H1 (cell line): ENCODE results near the gene ACP6. TPM values are rescaled to one million over a fixed set of nuclear protein-coding genes. Genes with fewer than 3 reads are reported as not detected.

Source experiments
- CTCF ChIA-PET: fragments of 300-600 bp; sonication (Branson Sonifier 250); formaldehyde crosslinking; loops from one replicate; lab custom pipeline; 2021; ENCODE audit not compliant: partially characterized antibody; lab: Charles Lee
- POLR2A ChIA-PET: fragments of 300-600 bp; sonication (Branson Sonifier 250); formaldehyde crosslinking; loops from one replicate; lab custom pipeline; 2021; ENCODE audit warnings: inconsistent platforms; ENCODE audit not compliant: partially characterized antibody; lab: Charles Lee
- DNase-seq, 2 experiments: peaks; one replicate each; pipeline versions ENCODE4 v3.0.0 to v3.0.0-alpha.2; 2010 to 2022; ENCODE audit warnings: low spot score in 2 of 2, low read depth in 1 of 2, mixed read lengths in 1 of 2
- FAIRE-seq: peaks from 2 replicates; lab custom pipeline; 2011; peaks lifted over from hg19 to GRCh38; lab: Jason Lieb, UNC
- H2AFZ ChIP-seq: 2 replicates; pipeline ENCODE4 v1.8.1; 2012; ENCODE audit warnings: low read length, inconsistent platforms
- H2AK5ac ChIP-seq: 2 replicates; pipeline ENCODE4 v1.6.1; 2013; ENCODE audit warnings: low read depth, low read length
- H2BK120ac ChIP-seq: replicated peaks from 2 replicates; pipeline ENCODE3; 2013; ENCODE audit warnings: low read depth, low read length, inconsistent platforms
- H2BK12ac ChIP-seq: 2 replicates; pipeline ENCODE4 v1.6.1; 2013; ENCODE audit warnings: low read depth, low read length
- H2BK15ac ChIP-seq: 2 replicates; pipeline ENCODE4 v1.6.1; 2013; ENCODE audit warnings: low read length
- H2BK20ac ChIP-seq: 2 replicates; pipeline ENCODE4 v1.6.1; 2013; ENCODE audit warnings: low read length
- H2BK5ac ChIP-seq: 2 replicates; pipeline ENCODE4 v1.6.1; 2013; ENCODE audit warnings: low read depth, low read length
- H3K14ac ChIP-seq: 2 replicates; pipeline ENCODE4 v1.6.1; 2013; ENCODE audit warnings: inconsistent platforms; ENCODE audit not compliant: insufficient read length
- H3K18ac ChIP-seq: 2 replicates; pipeline ENCODE4 v1.6.1; 2013; ENCODE audit warnings: low read length; ENCODE audit errors: extremely low read depth
- H3K23ac ChIP-seq: 2 replicates; pipeline ENCODE4 v1.6.1; 2013; ENCODE audit warnings: inconsistent platforms; ENCODE audit not compliant: insufficient read length
- H3K23me2 ChIP-seq: 2 replicates; pipeline ENCODE4 v1.6.1; 2013; ENCODE audit warnings: low read depth, low read length
- H3K27ac ChIP-seq: 2 replicates; pipeline ENCODE4 v1.6.1; 2011; ENCODE audit warnings: low read depth, low read length, inconsistent platforms
- H3K27me3 ChIP-seq, 4 experiments: replicated peaks in 1 of 4; 1 replicate in 1 of 4; 2 replicates in 3 of 4; pipeline versions ENCODE4 v1.6.1 to v1.8.1; 2011 to 2013; ENCODE audit warnings: low read length in 3 of 4, mild to moderate bottlenecking in 3 of 4, inconsistent platforms in 2 of 4, mixed read lengths in 2 of 4, moderate library complexity in 1 of 4; ENCODE audit not compliant: control insufficient read depth in 3 of 4, insufficient read depth in 3 of 4; ENCODE audit errors: extremely low read depth in 1 of 4
- H3K36me3 ChIP-seq, 4 experiments: 2 replicates each; pipeline versions ENCODE4 v1.6.1 to v1.8.1; 2011 to 2013; ENCODE audit warnings: mild to moderate bottlenecking in 4 of 4, low read length in 3 of 4, moderate library complexity in 2 of 4, control low read depth in 1 of 4, inconsistent platforms in 1 of 4; ENCODE audit not compliant: insufficient read depth in 4 of 4, control insufficient read depth in 2 of 4
- H3K4ac ChIP-seq: replicated peaks from 2 replicates; pipeline ENCODE3; 2013; ENCODE audit warnings: low read length, low read depth, mixed read lengths, inconsistent platforms; ENCODE audit not compliant: insufficient read length
- H3K4me1 ChIP-seq, 4 experiments: replicated peaks in 1 of 4; 1 replicate in 1 of 4; 2 replicates in 3 of 4; pipeline versions ENCODE4 v1.6.1 to v1.8.1; 2011 to 2013; ENCODE audit warnings: low read length in 3 of 4, inconsistent platforms in 2 of 4, mixed read lengths in 1 of 4; ENCODE audit not compliant: insufficient read depth in 4 of 4, control insufficient read depth in 3 of 4
- H3K4me2 ChIP-seq, 2 experiments: 2 replicates each; pipeline versions ENCODE4 v1.6.1 to v1.8.1; 2011 to 2013; ENCODE audit warnings: low read depth in 2 of 2, low read length in 2 of 2, control low read depth in 1 of 2, inconsistent platforms in 1 of 2, mild to moderate bottlenecking in 1 of 2; ENCODE audit not compliant: insufficient read depth in 1 of 2
- H3K4me3 ChIP-seq, 4 experiments: fragments of 200-600, 300-600 bp in 1 of 4; sonication (generic), shearing (Covaris generic), sonication (Bioruptor Twin) in 1 of 4; 2 replicates each; pipeline versions ENCODE4 v1.5.1 to v1.8.1; 2011 to 2016; ENCODE audit warnings: low read length in 4 of 4, low read depth in 3 of 4, control low read depth in 2 of 4, inconsistent platforms in 2 of 4, mild to moderate bottlenecking in 2 of 4, mixed read lengths in 1 of 4, moderate library complexity in 1 of 4; ENCODE audit not compliant: insufficient read depth in 2 of 4; ENCODE audit errors: extremely low read depth in 1 of 4
- H3K56ac ChIP-seq: replicated peaks from 2 replicates; pipeline ENCODE3; 2013; ENCODE audit warnings: low read depth, mild to moderate bottlenecking, mixed read lengths, low read length, inconsistent platforms; ENCODE audit not compliant: insufficient read length
- H3K79me1 ChIP-seq: 2 replicates; pipeline ENCODE4 v1.6.1; 2013; ENCODE audit warnings: low read depth, low read length, control low read depth
- H3K79me2 ChIP-seq, 2 experiments: 2 replicates each; pipeline versions ENCODE4 v1.6.1 to v1.8.1; 2012 to 2013; ENCODE audit warnings: low read length in 2 of 2, mild to moderate bottlenecking in 2 of 2, inconsistent platforms in 1 of 2; ENCODE audit not compliant: insufficient read depth in 2 of 2, control insufficient read depth in 1 of 2
- H3K9ac ChIP-seq, 4 experiments: replicated peaks in 1 of 4; 1 replicate in 1 of 4; 2 replicates in 3 of 4; pipeline versions ENCODE4 v1.6.1 to v1.8.1; 2011 to 2013; ENCODE audit warnings: low read depth in 3 of 4, low read length in 3 of 4, control low read depth in 2 of 4, mild to moderate bottlenecking in 2 of 4, moderate library complexity in 2 of 4, inconsistent platforms in 1 of 4; ENCODE audit errors: extremely low read depth in 1 of 4
- H3K9me3 ChIP-seq, 2 experiments: 2 replicates each; pipeline versions ENCODE4 v1.6.1 to v1.8.1; 2012 to 2013; ENCODE audit warnings: mild to moderate bottlenecking in 2 of 2, moderate library complexity in 2 of 2, control low read depth in 1 of 2, inconsistent platforms in 1 of 2, low read depth in 1 of 2, low read length in 1 of 2, mixed read lengths in 1 of 2; ENCODE audit not compliant: insufficient read depth in 2 of 2
- H4K20me1 ChIP-seq, 2 experiments: replicated peaks in 1 of 2; 2 replicates each; pipeline versions ENCODE3 to v1.8.1; 2011 to 2013; ENCODE audit warnings: inconsistent platforms in 2 of 2, low read length in 2 of 2, mild to moderate bottlenecking in 1 of 2; ENCODE audit not compliant: insufficient read depth in 2 of 2, control insufficient read depth in 1 of 2
- H4K5ac ChIP-seq: 2 replicates; pipeline ENCODE4 v1.6.1; 2013; ENCODE audit warnings: low read length, low read depth, mixed read lengths, inconsistent platforms; ENCODE audit not compliant: insufficient read length
- H4K8ac ChIP-seq: 2 replicates; pipeline ENCODE4 v1.8.0; 2013; ENCODE audit warnings: mild to moderate bottlenecking, moderate library complexity, low read length, inconsistent platforms; ENCODE audit not compliant: insufficient read depth; ENCODE audit errors: extremely low read depth
- H4K91ac ChIP-seq: replicated peaks from 2 replicates; pipeline ENCODE3; 2013; ENCODE audit warnings: low read length, mixed read lengths, inconsistent platforms; ENCODE audit not compliant: insufficient read length
- ASH2L ChIP-seq: fragments of 200-600, 300-600 bp; sonication (generic); IDR thresholded peaks from one replicate; pipeline ENCODE4 v1.7.1; 2017; ENCODE audit warnings: low read length
- CHD2 ChIP-seq: IDR thresholded peaks from 2 replicates; pipeline ENCODE4 v1.6.1; 2012; ENCODE audit warnings: low read length, improper control_type of control experiment
- E2F6 ChIP-seq: IDR thresholded peaks from 2 replicates; pipeline ENCODE4 v1.6.1; 2012; ENCODE audit warnings: inconsistent platforms
- FOSL1 ChIP-seq: IDR thresholded peaks from 2 replicates; pipeline ENCODE4 v1.6.1; 2011; ENCODE audit warnings: mild to moderate bottlenecking, low read depth, low read length, moderate library complexity; ENCODE audit not compliant: insufficient read depth
- GABPA ChIP-seq: IDR thresholded peaks from 2 replicates; pipeline ENCODE4 v1.6.1; 2011; ENCODE audit warnings: mild to moderate bottlenecking, low read length, moderate library complexity, borderline replicate concordance; ENCODE audit not compliant: insufficient read depth
- KDM1A ChIP-seq: fragments of 200-600, 300-600 bp; sonication (generic); IDR thresholded peaks from 2 replicates; pipeline ENCODE4 v1.7.1; 2016; ENCODE audit warnings: mild to moderate bottlenecking, low read length, borderline replicate concordance
- POLR2A ChIP-seq, 2 experiments: IDR thresholded peaks; 1 replicate in 1 of 2; 2 replicates in 1 of 2; pipeline ENCODE4 v1.6.1; 2011; ENCODE audit warnings: low read depth in 2 of 2, low read length in 2 of 2, mild to moderate bottlenecking in 2 of 2; ENCODE audit errors: control extremely low read depth in 1 of 2
- RBBP5 ChIP-seq: IDR thresholded peaks from 2 replicates; pipeline ENCODE4 v1.7.1; 2012; ENCODE audit warnings: low read depth, mild to moderate bottlenecking, inconsistent platforms, low read length, moderate library complexity, borderline replicate concordance
- SP2 ChIP-seq: IDR thresholded peaks from 2 replicates; pipeline ENCODE4 v1.6.1; 2012; ENCODE audit warnings: mild to moderate bottlenecking, low read length, inconsistent platforms
- TCF12 ChIP-seq: IDR thresholded peaks from 2 replicates; pipeline ENCODE4 v1.6.1; 2011; ENCODE audit warnings: low read depth, mild to moderate bottlenecking, low read length
- WGBS, 2 experiments: shearing (Covaris generic) in 1 of 2; methylation state at CpG; one replicate each; pipeline versions ENCODE4 v1.1.6 to v1.1.7; 2013 to 2015; ENCODE audit warnings: low lambda C conversion rate in 2 of 2, mixed read lengths in 2 of 2, inconsistent platforms in 1 of 2, low coverage in 1 of 2, missing lambda C conversion rate in 1 of 2; ENCODE audit not compliant: insufficient replicate concordance in 2 of 2, insufficient coverage in 1 of 2, insufficient read length in 1 of 2; ENCODE audit errors: extremely low coverage in 1 of 2, missing lambda C conversion rate in 1 of 2; 5-methylcytosine and 5-hydroxymethylcytosine counted together
- polyA plus RNA-seq, 7 experiments: library from polyadenylated mRNA; depleted of rRNA in 3 of 7; stranded (reverse) in 5 of 7; unstranded in 2 of 7; fragments of >200 nt in 5 of 7; fragments of 200-250 nt in 2 of 7; gene quantifications; 1 replicate in 5 of 7; 2 replicates in 1 of 7; 4 replicates in 1 of 7; pipeline versions ENCODE4 v1.2.1 to v1.2.3, GENCODE V29; 2011 to 2013; ENCODE audit warnings: missing spikeins in 2 of 7, mixed read lengths in 2 of 7
- total RNA-seq: library from RNA; stranded (reverse); fragmentation: NEBNext Ultra II Directional; extraction: Animal tissue kit (Norgen Biotek cat#: 25700); gene quantifications from 2 replicates; pipeline ENCODE4 v1.2.1, GENCODE V29; 2021

ACP6 gene
- total and polyA plus RNA-seq, 2 of the 8 experiments (the other 6 are each of a cell fraction or from before 2014, with no cell fraction given) = 11.4 to 17.7 TPM

GRCh38 chr1:147620543-147620942, 49.8 kb downstream of the ACP6 start:
- CTCF ChIA-PET = interaction anchor here (1.6 kb wide), 1 partner anchor 11 kb away, joined by 4 read pairs; no protein-coding TSS in a partner anchor
- no peak for FAIRE-seq

More at GRCh38 chr1:147620543-147620942, 49.8 kb downstream of the ACP6 start:
- H3K27ac ChIP-seq = no peak overlapping the region
- no peak overlapping the region for H3K4me2 ChIP-seq
- H3K79me1 ChIP-seq = peaks cover 3% of the 10 kb centered on the region; the same call in 1 of the 2 replicates
- no peak overlapping the region for H2AFZ ChIP-seq
- no peak overlapping the region for H3K4me3 ChIP-seq
- no peak overlapping the region for H4K91ac ChIP-seq
- 92% methylated on average over 11 of the region's 12 CpGs; no CpG with 5 or more reads in 1 of the 2 experiments for WGBS, 2 experiments
- H3K9ac ChIP-seq = no peak overlapping the region
- no peak for DNase-seq
- no peaks in the 10 kb centered on the region for H3K23me2 ChIP-seq
- no peak overlapping the region for H2BK5ac ChIP-seq
- H3K9me3 ChIP-seq = no peaks in the 10 kb centered on the region
- H4K8ac ChIP-seq = no peak overlapping the region
- H3K4me1 ChIP-seq = peaks cover 0 to 1% (median 0%) of the 10 kb centered on the region in 4 experiments; a peak in 3 of 7 replicates
- H3K23ac ChIP-seq = no peak overlapping the region
- H3K18ac ChIP-seq = no peak overlapping the region
- no peak overlapping the region for H2AK5ac ChIP-seq
- no peaks in the 10 kb centered on the region for H3K27me3 ChIP-seq
- no peak for TF ChIP-seq RBBP5
- no peak for TF ChIP-seq POLR2A (IDR thresholded peaks at IDR 0.05; ENCODE audit: control extremely low read depth in 1 of 2, low read depth in 2 of 2, low read length in 2 of 2)
- TF ChIP-seq TCF12 = no peak
- TF ChIP-seq CHD2 = no peak
- no peak for TF ChIP-seq GABPA
- no peak for TF ChIP-seq E2F6
- no peak for TF ChIP-seq SP2
- TF ChIP-seq KDM1A = no peak
- TF ChIP-seq FOSL1 = no peak
- no peak for TF ChIP-seq ASH2L
- no peak overlapping the region for H4K5ac ChIP-seq
- H2BK120ac ChIP-seq = no peak overlapping the region
- H3K79me2 ChIP-seq = no peaks in the 10 kb centered on the region
- no peak overlapping the region for H2BK20ac ChIP-seq
- peaks cover 0 to 5% of the 10 kb centered on the region in 2 experiments for H4K20me1 ChIP-seq
- no peak overlapping the region for H3K56ac ChIP-seq
- POLR2A ChIA-PET = no interaction called here
- peaks cover 23 to 66% (median 51%) of the 10 kb centered on the region in 4 experiments for H3K36me3 ChIP-seq
- H2BK12ac ChIP-seq = no peak overlapping the region
- H3K14ac ChIP-seq = no peak overlapping the region
- no peak overlapping the region for H2BK15ac ChIP-seq
- H3K4ac ChIP-seq = no peak overlapping the region
